ENCODE data around the gene GART.

DNA sequence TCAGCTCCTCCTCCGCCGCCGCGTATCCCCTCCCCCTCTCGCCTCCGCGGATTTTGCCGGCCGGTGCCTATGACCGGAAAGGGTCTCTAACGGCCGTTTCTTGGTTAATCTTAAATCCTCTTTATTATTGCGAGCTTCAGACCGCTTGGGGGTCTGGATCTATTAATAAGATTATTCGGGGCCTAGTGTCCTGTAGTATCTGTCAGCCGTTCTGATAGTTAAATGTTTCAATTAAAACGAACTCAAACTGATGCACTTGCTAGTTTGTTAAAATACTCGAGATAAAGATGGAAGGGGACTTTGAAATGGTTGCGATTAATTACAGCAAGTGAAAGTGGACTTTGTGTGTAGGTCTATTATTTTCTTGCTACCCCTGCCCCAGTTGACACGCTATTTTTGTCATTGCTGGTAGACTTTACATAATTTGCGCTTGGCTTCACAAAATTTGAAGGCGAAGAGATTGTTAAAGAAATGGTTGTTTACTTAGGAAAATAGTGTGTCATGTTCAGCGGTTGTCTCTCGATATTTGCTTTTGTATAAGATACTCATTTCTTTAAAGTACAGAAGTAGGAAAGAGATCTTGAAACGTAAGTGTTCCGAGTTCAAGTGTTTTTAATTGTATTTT lies 1.7 kb upstream of the GART start:
- TF ChIP-seq CTCF (IDR thresholded peaks at IDR 0.05) (no peak), POLR2AphosphoS5 (IDR thresholded peaks at IDR 0.05) (no peak)
